Activated CD4-positive, alpha-beta T cell treated with anti-CD3 and anti-CD28 coated beads, Interleukin-2, Interleukin-4, amounts not matched to agents 100 ng/mL and 50 ng/mL, durations not matched to agents 16 hours and 8 hours (primary cell): ENCODE data around the gene UBTFL1.
A peak's percentile ranks its signal among the peaks of the same experiment; 100 is the strongest.
"Not testable (repeated sequence)": the region's sequence is repeated elsewhere in the genome, so short reads cannot be mapped to it uniquely, and the experiment has no call there.

Experiments
- DNase-seq: peaks from one replicate; pipeline ENCODE4 v3.0.0-alpha.2; 2020; ENCODE audit warnings: low spot score

The UBTFL1 gene

GRCh38 chr11:90085650-90086049 lies at the start of gene UBTFL1:
Gene UBTFL1 (plus strand): TSS chr11:90085950. CDS start chr11:90085950, 0 bp downstream.
- DNase-seq: not testable (repeated sequence)

GRCh38 chr11:90051591-90052209 lies 34.0 kb upstream of the UBTFL1 start:
- not testable (repeated sequence) for DNase-seq

GRCh38 chr11:90052311-90052710 lies 33.4 kb upstream of the UBTFL1 start:
- DNase-seq: not testable (repeated sequence)

- DNase-seq: not testable (repeated sequence)
Measured at GRCh38 chr11:90053545-90053944, 32.2 kb upstream of the UBTFL1 start.

GRCh38 chr11:90088731-90089130 lies 3.0 kb downstream of the UBTFL1 start:
- DNase-seq: not testable (repeated sequence)

- DNase-seq: not testable (repeated sequence)
Measured at GRCh38 chr11:90095230-90095924, 9.6 kb downstream of the UBTFL1 start.

- not testable (repeated sequence) for DNase-seq
Measured at GRCh38 chr11:90098261-90098660, 12.5 kb downstream of the UBTFL1 start.

- no peak for DNase-seq
Measured at GRCh38 chr11:90100431-90100830, 14.7 kb downstream of the UBTFL1 start.

GRCh38 chr11:90113541-90113940 lies 27.8 kb downstream of the UBTFL1 start:
- peak; percentile 10 for DNase-seq

- DNase-seq: no peak
Measured at GRCh38 chr11:90120191-90120590, 34.4 kb downstream of the UBTFL1 start.

GRCh38 chr11:90124371-90124770 lies 38.6 kb downstream of the UBTFL1 start:
- no peak for DNase-seq

GRCh38 chr11:90124946-90125345 lies 39.2 kb downstream of the UBTFL1 start:
- no peak for DNase-seq

- DNase-seq: no peak
Measured at GRCh38 chr11:90133560-90134477, 48.1 kb downstream of the UBTFL1 start.

GRCh38 chr11:90134478-90135003 lies 48.8 kb downstream of the UBTFL1 start, which contains the start of gene NAALAD2:
Gene NAALAD2 (plus strand): TSS chr11:90134663. CDS start chr11:90134759, 96 bp downstream.
- DNase-seq: no peak

GRCh38 chr11:90135016-90135415 lies 49.3 kb downstream of the UBTFL1 start:
- no peak for DNase-seq
